GM18858 (cell line): ENCODE measurements around the gene SDK2.

ENCODE experiments used
- ATAC-seq: cut with Tn5 transposase; IDR thresholded peaks from one replicate; pipeline ENCODE4 v1.9.1; 2021; ENCODE audit not compliant: unreplicated experiment

Gene SDK2

GRCh38 chr17:73613271-73614233 is 30.7 kb downstream of the SDK2 start:
- ATAC-seq: no peak

DNA sequence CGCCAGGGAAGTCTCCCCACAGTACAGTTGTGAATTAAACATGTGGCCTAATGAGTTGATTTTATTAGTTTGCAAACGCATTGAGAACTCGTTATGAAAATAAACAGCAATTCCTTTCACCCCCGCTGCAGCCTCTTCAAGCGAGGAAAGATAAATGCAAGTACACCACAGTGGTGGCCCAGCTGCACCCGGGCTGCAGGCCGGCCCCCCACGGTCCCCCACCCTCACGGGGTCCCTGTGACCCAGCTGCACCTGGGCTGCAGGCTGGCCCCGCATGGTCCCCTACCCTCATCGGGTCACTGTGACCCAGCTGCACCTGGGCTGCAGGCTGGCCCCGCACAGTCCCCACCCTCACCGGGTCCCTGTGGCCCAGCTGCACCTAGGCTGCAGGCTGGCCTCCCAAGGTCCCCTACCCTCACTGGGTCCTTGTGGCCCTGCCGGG is 32.2 kb downstream of the SDK2 start:
- no peak for ATAC-seq

- ATAC-seq: no peak
Observed at GRCh38 chr17:73611630-73612029, 32.6 kb downstream of the SDK2 start.

GRCh38 chr17:73610331-73610911 is 33.8 kb downstream of the SDK2 start:
- ATAC-seq: no peak

DNA sequence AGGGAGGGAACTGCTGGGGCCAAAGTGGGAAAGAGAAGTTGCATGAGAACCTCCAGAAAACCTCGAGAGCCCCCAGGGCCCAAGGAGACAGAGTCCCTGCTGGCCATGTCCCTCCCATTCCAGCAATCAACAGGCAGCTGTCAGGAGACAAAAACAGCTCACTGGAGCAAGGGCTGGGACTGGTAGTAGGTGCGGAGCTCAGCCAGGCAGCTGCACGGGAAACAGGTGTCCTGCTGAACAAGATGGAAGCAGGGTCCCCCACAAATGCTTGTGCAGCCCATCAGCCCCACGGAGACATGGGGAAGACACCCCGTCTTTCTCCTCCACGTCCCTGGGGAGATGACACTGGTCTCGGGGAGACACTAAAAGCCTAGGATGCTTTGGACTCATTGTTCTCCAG is 34.5 kb downstream of the SDK2 start:
- ATAC-seq: no peak

DNA sequence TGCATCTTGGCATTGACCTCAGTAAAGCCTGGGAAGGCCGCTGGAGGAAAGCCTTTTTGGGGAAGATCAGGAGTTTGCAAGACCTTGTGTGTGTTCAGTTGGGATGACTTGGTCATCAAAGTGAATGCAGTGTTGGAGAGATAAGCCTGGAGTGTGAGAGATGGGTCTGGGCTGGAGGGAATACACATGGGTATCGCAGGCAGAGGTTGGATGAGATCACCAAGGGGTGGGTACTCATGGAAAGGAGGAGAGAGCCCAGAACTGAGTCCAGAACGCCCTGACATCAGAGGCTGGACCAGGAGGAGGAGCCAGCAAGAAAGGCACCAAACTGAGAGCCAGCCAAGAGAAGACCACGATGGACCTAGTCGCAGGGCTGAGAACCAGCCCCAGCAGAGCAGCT is 35.2 kb downstream of the SDK2 start:
- no peak for ATAC-seq

GRCh38 chr17:73605444-73605843 is 38.8 kb downstream of the SDK2 start:
- ATAC-seq: no peak

- ATAC-seq: no peak
Observed at GRCh38 chr17:73604476-73604875, 39.8 kb downstream of the SDK2 start.

- no peak for ATAC-seq
Observed at GRCh38 chr17:73603971-73604370, 40.3 kb downstream of the SDK2 start.

DNA sequence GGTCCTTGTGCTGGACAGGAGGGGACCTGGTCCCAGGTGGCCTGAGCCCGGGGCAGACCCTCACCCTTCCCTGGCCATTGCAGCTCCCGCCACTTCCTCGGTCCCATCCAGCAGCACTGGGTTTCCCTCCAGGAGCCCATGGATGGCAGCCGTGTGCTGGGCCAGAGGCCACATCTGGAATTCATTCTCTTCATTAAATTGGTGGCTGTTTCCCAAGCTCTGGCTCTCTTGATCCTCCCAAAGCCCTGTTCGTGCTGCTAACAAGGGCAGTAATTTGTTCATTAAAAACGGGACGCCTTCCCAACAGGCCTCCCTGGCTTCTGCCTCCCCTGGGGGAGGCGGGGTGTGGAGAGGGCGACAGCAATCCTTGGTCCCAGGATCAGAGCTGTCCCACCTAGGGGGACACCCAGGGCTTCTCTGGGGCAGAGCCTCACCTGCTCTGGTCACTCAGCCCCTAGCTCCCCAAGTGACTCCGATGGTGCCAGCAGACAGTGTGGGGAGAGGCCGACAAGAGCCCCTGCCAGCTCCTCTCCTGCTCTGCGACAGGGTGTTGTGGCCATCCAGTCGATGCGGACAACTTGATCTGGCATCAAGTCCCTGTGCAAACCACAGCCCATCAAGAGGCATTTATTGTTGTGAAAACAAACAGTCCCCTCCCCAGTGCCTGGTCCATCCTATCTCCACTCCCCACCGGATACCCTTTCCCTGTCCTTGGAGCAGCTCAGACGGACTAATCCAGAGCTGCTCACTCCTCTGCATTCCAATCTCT is 44.0 kb downstream of the SDK2 start:
- ATAC-seq: no peak

DNA sequence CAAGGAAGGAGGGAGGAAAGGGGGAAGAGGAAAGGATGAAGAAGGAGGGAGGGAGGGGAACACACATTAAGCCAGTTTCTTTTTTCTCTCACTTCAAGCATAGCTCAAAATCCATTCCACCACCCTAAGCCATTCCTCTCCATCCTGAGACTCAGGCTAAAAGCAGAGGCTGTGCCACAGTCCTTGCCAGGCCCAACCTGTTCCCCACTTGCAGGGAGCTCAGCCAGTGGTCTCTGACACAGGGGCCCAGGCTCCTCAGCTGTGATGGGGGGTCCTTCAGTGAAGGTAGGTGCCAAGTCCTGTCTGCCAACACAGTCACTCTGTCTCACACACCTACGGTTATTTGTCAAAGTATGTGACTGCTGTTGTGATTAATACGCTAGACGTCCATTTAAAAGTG is 44.6 kb downstream of the SDK2 start:
- ATAC-seq: no peak

DNA sequence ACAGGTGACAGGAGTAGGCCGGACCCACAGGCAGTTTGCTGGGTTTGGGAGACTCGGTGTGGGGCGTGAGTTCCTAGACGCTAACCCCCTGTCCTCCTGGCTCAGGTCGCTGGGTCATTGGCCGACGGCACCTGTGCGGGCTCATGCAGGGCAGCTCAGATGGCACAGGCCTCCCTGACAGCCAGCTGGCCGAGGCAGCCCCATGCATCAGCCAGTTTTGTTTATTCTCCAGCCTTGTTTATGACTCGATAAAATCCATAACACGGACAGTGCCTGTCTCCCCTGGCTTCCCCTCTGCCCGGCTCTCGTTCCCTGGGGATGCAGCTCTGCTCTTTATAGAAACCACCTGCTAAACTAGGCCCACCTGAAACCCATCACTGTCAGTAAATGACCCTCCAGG is 46.0 kb downstream of the SDK2 start:
- ATAC-seq: no peak

DNA sequence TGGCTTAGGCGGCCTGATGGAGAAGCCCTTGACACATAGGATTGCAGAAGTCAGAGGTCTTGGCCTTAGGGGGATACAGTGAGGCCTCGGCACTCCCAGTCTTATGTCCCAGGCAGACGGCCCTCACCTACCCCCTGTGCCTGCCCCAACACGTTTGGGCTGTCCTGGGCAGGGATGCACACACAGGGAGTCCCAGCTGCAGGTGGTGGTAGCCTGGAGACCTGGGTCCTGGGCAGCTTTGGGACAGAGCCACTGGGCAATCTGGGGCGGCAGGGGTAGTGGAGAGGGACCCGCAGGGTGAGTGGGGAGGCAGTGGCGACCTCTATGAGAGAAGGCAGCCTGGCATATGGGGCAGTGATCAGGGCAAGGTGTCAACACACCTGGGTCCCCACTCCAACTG is 48.3 kb downstream of the SDK2 start:
- ATAC-seq: no peak

DNA sequence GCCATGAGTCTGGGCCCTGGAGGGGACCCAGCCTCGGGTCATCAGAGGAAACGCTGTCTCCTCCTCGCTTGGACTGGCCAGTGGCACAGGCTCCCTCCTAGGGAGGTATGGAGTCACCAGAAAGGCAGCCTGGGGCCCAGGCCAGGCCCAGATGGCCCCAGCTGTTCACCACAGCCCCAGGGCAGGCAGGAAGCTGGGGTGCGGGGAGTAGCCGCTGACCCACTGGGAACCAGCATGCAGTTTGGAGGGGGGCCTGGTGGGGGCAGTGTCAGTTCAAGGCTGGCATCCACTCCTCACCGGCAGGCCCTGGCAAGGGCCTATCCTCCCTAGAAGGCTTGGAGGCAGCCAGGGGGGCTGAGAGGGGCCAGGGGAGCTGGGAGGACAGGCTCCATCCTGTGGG is 48.8 kb downstream of the SDK2 start:
- ATAC-seq: no peak

GRCh38 chr17:73595068-73595467 is 49.2 kb downstream of the SDK2 start:
- no peak for ATAC-seq

DNA sequence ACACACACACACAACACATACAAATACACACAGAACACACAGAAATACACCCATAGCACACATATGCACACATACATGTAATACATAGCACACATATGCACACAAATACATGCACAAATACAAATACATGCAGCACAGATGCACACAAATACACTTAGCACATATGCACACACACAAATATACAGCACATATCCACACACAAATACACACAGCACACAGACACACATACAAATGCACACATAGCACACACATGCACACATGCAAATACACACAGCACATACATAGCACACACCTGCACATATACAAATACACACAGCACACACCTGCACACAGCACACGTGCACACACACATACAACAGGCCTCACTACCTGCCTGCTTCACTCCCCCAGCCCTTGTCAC is 49.6 kb downstream of the SDK2 start:
- ATAC-seq: no peak

- no peak for ATAC-seq
Observed at GRCh38 chr17:73594025-73594424, 50.2 kb downstream of the SDK2 start.

DNA sequence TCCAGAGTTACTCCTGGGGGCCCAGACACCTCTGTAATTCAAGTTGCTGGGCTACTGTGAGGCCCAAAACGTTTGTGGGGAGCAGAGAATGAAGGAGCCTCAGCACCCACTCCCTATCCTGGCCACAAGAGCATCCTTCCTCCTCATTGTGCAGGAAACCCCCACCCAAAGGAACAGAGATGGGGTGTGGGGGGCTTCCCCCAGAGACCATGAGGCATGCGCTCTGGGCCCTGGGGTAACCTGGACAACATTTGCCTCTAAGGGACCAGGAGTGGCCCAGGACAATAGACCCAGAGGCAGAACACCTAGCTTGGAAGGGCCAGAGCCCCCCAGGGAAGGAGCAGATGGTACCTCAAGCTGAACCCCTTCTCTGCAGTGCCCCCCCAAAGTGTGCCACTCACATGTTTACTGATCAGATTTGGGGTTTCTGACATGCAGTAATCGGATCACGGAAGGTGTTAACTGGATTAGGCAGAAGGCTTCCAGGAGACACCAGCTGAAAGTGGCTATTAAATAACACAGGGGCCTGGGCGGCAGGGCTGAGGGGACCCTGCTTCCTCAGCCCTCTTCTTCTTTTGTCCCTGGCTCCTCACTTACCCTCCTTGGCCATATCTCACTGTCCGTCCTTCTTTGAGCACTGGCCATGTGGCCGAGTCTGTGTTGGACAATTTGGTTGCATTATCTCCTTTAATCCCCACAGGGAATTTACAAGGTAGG is 50.8 kb downstream of the SDK2 start:
- ATAC-seq: no peak

DNA sequence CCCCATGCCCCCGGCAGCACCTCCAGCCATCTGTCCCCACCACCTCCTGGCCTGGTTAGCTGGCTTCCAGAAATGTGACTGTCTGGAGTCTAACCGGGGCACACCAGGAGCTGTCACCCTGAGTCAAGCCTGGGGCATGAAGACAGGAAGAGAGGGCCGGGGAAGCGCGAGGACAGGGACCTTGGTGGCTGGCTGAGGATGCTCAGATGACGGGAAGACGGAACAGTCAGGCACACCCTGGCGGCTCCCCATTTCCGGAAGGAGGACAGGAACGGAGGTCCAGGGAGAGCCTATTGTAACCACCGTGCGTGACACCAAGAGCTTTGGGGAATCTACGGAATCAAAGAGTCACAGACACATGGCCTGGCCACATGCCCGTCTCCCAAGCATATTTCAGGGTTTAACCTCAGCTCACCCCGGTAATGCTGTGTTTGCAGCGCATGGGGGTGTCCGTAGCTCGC is 51.7 kb downstream of the SDK2 start:
- ATAC-seq: no peak

- ATAC-seq: no peak
Observed at GRCh38 chr17:73592079-73592415, 52.2 kb downstream of the SDK2 start.
